GM12891 (cell line): ENCODE results near the gene SRSF4.

Source experiments
- POLR2A ChIP-seq: IDR thresholded peaks from 2 replicates; pipeline ENCODE4 v1.6.1; 2011; ENCODE audit warnings: low read depth, low read length, control low read depth
- POLR2AphosphoS5 ChIP-seq: IDR thresholded peaks from 2 replicates; pipeline ENCODE4 v1.6.1; 2011; ENCODE audit warnings: low read depth, low read length, control low read depth

- TF ChIP-seq POLR2A (no peak), POLR2AphosphoS5 (no peak)
Measured at GRCh38 chr1:29124366-29125236, 57.1 kb downstream of the SRSF4 start.
